ENCODE measurements around the gene PFN1. TPM values are rescaled to one million over a fixed set of nuclear protein-coding genes. Genes with fewer than 3 reads are reported as not detected.

PFN1 gene
- total and polyA plus RNA-seq, 9 of the 15 experiments (the other 6 are each of a cell fraction or from before 2014, with no cell fraction given) = 60.5 to 1,479 (median 456) TPM

DNA sequence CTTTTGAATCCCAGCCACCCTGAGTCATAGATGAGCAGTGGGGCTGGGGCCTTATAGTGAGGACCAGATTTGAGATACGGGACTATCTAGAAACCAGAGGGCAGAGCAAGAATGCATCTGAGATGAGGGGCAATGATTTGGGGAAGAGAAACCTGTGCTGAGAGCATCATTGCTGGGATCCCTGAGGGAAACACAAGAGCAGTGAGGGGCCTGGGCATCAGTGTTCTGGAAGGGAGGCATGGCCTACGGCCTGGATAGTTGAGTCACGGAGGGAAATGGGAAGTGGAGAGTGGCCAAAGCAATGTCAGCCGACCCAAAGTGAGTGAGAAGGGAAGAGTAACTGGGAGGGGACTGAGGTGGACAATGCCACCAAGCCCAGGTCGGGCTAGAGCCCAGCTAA is 34.0 kb upstream of the PFN1 start (continued):
- TF ChIP-seq, protein P1, sequence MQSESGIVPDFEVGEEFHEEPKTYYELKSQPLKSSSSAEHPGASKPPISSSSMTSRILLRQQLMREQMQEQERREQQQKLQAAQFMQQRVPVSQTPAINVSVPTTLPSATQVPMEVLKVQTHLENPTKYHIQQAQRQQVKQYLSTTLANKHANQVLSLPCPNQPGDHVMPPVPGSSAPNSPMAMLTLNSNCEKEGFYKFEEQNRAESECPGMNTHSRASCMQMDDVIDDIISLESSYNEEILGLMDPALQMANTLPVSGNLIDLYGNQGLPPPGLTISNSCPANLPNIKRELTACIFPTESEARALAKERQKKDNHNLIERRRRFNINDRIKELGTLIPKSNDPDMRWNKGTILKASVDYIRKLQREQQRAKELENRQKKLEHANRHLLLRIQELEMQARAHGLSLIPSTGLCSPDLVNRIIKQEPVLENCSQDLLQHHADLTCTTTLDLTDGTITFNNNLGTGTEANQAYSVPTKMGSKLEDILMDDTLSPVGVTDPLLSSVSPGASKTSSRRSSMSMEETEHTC (IDR thresholded peaks at IDR 0.05) = no peak

DNA sequence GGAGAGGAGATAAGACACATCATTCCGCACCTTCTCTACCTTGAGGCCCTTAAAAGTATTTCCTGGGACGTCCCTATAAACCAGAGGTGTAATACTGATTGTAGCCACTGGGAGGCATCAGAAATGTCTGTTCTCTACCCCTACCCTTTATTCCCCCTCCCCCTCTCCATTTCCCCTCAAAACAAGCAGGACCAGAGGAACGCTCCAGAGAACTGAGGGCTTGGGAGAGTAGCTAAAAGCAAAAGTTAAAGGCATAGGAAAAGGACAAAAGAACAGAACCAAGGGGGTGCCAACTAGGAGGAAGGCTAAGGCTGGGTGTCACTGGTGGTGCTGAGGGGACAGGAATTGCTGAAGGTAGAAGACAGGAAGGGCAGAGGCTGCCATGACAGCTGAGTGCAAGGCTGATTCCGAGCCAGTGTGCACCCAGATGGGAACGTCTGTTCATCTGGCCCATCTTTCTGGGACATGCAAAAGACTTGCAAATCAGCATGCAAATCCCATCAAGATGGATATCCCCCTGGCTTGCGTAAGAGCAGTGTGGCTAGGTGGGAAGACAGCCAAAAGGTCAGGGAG is 32.4 kb upstream of the PFN1 start:
- Histone ChIP-seq H3K36me3 (ENCODE audit: control insufficient read depth, insufficient read depth, low read length) (peaks cover 68% of the 10 kb centered on the region), H3K4me2 (ENCODE audit: insufficient read depth, low read length) (no peak overlapping the region), H3K79me2 (ENCODE audit: control insufficient read depth, insufficient read depth, low read length) (peaks cover 1% of the 10 kb centered on the region; the same call in 2 of the 3 replicates), H2AFZ (ENCODE audit: low read depth, low read length) (no peak overlapping the region), H3K9me1 (ENCODE audit: control insufficient read depth, insufficient read depth, low read length) (no peaks in the 10 kb centered on the region), H3K27me3 (ENCODE audit: control insufficient read depth in 2 of 2, insufficient read depth in 2 of 2, low read length in 2 of 2) (no peaks in the 10 kb centered on the region), H3K27ac (ENCODE audit: extremely low read depth, low read depth, low read length) (no peak overlapping the region), H3K9ac (ENCODE audit: insufficient read depth in 1 of 2, low read depth in 2 of 2, low read length in 2 of 2) (no peak overlapping the region), H3K4me1 (replicated peaks in 1 of 2; ENCODE audit: control insufficient read depth in 2 of 2, insufficient read depth in 2 of 2, low read length in 2 of 2) (peaks cover 0 to 6% of the 10 kb centered on the region in 2 experiments; a peak in 1 of 5 replicates), H3K4me3 (no peak overlapping the region), H4K20me1 (replicated peaks; ENCODE audit: control insufficient read depth, insufficient read depth, low read length) (0 out of 2 replicates have a peak, but pooled peaks cover 6% of the 10 kb centered on the region), H3K9me3 (replicated peaks; ENCODE audit: control insufficient read depth, insufficient read depth, low read depth, low read length) (no peaks in the 10 kb centered on the region)
- POLR2A ChIA-PET = interaction anchor here (0.8 to 1.3 kb wide), 3 partner anchors 12 to 19 kb away, joined by 3 to 9 read pairs (median 5); partner anchors contain the start of gene SPAG7
- ATAC-seq = peak; percentile 90
- BruUV-seq (replicated peaks) = no TSS peak
- FAIRE-seq = peak; percentile 56
- intact Hi-C loops (cut with micrococcal nuclease) = loop anchor here (1.0 kb wide), 1 partner anchor 82 kb away; no protein-coding TSS in a partner anchor
- peak; percentile 60 to 66 (median 66) for DNase-seq (ENCODE audit: extremely low read depth in 1 of 4, low spot score in 3 of 4)
- CTCF ChIA-PET (ENCODE audit: low intra/inter-chr PET ratio) = interaction anchor here (1.0 to 2.3 kb wide), 2 partner anchors 78 to 81 kb away, joined by 3 to 16 read pairs; no protein-coding TSS in a partner anchor
- in situ Hi-C loops (cut with MboI) = no loop called here
- WGBS (ENCODE audit: insufficient coverage, low coverage, missing lambda C conversion rate) = 22% methylated on average over 4 of the region's 6 CpGs
- TF ChIP-seq PYGO2 (tag; IDR thresholded peaks at IDR 0.05) (no peak), MEIS2 (IDR thresholded peaks at IDR 0.05; ENCODE audit: partially characterized antibody) (no peak), SMC3 (conservative IDR thresholded peaks at IDR 0.05; ENCODE audit: insufficient read depth, low read depth, low read length) (peak; percentile 60), ZBED1 (IDR thresholded peaks at IDR 0.05) (no peak)
- TF ChIP-seq, protein P2, sequence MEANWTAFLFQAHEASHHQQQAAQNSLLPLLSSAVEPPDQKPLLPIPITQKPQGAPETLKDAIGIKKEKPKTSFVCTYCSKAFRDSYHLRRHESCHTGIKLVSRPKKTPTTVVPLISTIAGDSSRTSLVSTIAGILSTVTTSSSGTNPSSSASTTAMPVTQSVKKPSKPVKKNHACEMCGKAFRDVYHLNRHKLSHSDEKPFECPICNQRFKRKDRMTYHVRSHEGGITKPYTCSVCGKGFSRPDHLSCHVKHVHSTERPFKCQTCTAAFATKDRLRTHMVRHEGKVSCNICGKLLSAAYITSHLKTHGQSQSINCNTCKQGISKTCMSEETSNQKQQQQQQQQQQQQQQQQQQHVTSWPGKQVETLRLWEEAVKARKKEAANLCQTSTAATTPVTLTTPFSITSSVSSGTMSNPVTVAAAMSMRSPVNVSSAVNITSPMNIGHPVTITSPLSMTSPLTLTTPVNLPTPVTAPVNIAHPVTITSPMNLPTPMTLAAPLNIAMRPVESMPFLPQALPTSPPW (CRISPR knock-in tag; IDR thresholded peaks at IDR 0.05) = peak; percentile 36; the same call in 1 of the 2 replicates
- TF ChIP-seq, protein P3, sequence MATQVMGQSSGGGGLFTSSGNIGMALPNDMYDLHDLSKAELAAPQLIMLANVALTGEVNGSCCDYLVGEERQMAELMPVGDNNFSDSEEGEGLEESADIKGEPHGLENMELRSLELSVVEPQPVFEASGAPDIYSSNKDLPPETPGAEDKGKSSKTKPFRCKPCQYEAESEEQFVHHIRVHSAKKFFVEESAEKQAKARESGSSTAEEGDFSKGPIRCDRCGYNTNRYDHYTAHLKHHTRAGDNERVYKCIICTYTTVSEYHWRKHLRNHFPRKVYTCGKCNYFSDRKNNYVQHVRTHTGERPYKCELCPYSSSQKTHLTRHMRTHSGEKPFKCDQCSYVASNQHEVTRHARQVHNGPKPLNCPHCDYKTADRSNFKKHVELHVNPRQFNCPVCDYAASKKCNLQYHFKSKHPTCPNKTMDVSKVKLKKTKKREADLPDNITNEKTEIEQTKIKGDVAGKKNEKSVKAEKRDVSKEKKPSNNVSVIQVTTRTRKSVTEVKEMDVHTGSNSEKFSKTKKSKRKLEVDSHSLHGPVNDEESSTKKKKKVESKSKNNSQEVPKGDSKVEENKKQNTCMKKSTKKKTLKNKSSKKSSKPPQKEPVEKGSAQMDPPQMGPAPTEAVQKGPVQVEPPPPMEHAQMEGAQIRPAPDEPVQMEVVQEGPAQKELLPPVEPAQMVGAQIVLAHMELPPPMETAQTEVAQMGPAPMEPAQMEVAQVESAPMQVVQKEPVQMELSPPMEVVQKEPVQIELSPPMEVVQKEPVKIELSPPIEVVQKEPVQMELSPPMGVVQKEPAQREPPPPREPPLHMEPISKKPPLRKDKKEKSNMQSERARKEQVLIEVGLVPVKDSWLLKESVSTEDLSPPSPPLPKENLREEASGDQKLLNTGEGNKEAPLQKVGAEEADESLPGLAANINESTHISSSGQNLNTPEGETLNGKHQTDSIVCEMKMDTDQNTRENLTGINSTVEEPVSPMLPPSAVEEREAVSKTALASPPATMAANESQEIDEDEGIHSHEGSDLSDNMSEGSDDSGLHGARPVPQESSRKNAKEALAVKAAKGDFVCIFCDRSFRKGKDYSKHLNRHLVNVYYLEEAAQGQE (IDR thresholded peaks at IDR 0.05; ENCODE audit: borderline replicate concordance) = peak; percentile 41; the same call in 1 of the 2 replicates
- TF ChIP-seq, protein P3 (CRISPR knock-in tag; IDR thresholded peaks at IDR 0.05; ENCODE audit: low read depth) = no peak
